ENCODE results near the gene MT1E. TPM values are rescaled to one million over a fixed set of nuclear protein-coding genes. Genes with fewer than 3 reads are reported as not detected.

MT1E gene
- total and polyA plus RNA-seq, 10 donors: 2.5 to 49.6 (median 27.0) TPM

DNA sequence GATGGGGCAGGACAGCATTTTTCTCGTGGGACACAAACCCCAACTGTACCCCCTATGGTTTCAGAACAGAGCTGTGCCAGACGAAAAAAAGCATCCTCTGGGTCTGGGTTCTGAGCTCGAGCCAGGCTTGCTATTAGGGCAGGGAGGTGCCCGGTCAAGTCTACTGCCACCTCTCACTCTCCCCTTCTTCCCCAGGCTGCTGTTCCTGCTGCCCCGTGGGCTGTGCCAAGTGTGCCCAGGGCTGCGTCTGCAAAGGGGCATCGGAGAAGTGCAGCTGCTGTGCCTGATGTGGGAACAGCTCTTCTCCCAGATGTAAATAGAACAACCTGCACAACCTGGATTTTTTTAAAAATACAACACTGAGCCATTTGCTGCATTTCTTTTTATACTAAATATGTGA lies 1.1 kb downstream of the MT1E start:
- no peak for DNase-seq
- Histone ChIP-seq H3K9me3 (no peaks in the 10 kb centered on the region), H3K27me3 (replicated peaks in 1 of 7) (peaks cover 0 to 41% (median 19%) of the 10 kb centered on the region in 7 donors), H3K4me1 (peaks cover 0 to 48% (median 22%) of the 10 kb centered on the region in 6 donors), H3K27ac (peak overlapping the region in 3 of 8 donors; percentile 71 to 84 (median 83)), H3K4me3 (peak overlapping the region in 6 of 8 donors; percentile 47 to 75 (median 49)), H3K36me3 (no peaks in the 10 kb centered on the region)
- TF ChIP-seq POLR2A (IDR thresholded peaks at IDR 0.05) (no peak), POLR2AphosphoS5 (IDR thresholded peaks at IDR 0.05) (no peak)
- TF ChIP-seq, protein P1, sequence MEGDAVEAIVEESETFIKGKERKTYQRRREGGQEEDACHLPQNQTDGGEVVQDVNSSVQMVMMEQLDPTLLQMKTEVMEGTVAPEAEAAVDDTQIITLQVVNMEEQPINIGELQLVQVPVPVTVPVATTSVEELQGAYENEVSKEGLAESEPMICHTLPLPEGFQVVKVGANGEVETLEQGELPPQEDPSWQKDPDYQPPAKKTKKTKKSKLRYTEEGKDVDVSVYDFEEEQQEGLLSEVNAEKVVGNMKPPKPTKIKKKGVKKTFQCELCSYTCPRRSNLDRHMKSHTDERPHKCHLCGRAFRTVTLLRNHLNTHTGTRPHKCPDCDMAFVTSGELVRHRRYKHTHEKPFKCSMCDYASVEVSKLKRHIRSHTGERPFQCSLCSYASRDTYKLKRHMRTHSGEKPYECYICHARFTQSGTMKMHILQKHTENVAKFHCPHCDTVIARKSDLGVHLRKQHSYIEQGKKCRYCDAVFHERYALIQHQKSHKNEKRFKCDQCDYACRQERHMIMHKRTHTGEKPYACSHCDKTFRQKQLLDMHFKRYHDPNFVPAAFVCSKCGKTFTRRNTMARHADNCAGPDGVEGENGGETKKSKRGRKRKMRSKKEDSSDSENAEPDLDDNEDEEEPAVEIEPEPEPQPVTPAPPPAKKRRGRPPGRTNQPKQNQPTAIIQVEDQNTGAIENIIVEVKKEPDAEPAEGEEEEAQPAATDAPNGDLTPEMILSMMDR (IDR thresholded peaks at IDR 0.05 in 8 of 11, conservative IDR thresholded peaks at IDR 0.05 in 3 of 11): no peak
- intact Hi-C loops (cut with DNase I; ENCODE audit: low total_unique reads): no loop called here
- 62 to 73% (median 69%) methylated on average over 7 of the region's 7 CpGs for WGBS, 5 donors

DNA sequence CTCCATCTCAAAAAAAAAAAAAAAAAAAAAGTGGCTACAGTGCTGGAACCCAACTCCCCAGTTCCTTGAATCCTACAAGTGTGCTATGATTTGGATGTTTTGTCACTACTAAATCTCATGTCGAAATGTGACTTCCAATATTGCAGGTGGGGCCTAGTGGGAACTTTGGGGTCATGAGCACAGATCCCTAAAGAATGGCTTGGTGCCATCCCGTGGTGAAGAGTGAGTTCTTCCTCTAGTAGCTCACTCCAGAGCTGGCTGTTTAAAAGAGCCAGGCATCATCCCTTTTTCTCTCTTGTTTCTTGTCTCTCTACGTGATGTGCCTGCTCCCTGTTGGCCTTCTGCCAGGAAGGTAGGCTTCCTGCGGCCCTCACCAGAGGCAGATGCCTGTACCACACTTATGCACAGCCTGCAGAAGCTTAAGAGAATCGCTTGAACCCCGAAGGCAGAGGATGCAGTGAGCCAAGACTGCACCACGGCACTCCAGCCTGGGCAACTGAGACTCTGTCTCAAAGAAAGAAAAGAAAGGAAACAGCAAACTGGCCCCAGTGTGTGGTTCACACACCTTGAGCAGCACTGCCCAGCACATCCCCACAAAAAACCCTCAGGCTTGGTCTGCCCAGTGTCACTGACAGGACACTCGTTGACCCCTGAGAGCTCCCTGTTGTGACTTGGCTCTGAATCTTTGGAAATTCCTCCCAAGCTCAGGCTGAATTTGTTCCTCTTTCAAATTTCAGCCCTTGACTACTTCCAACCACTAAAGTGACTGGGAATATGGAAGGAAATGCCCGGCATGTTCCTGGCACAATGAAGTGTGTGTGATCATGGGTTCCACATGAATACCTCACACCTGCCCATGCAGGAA lies 3.1 kb downstream of the MT1E start:
- intact Hi-C loops (cut with DNase I; ENCODE audit: low total_unique reads): no loop called here
- DNase-seq: no peak
- peaks cover 0 to 62% (median 36%) of the 10 kb centered on the region in 6 donors for H3K4me1 ChIP-seq
- peaks cover 0 to 62% (median 39%) of the 10 kb centered on the region in 7 donors for H3K27me3 ChIP-seq (replicated peaks in 1 of 7)
- WGBS, 5 donors: 64 to 75% (median 71%) methylated on average over 9 of the region's 9 CpGs
- TF ChIP-seq, protein P1 (IDR thresholded peaks at IDR 0.05 in 8 of 11, conservative IDR thresholded peaks at IDR 0.05 in 3 of 11): no peak
- no peak for TF ChIP-seq POLR2AphosphoS5 (IDR thresholded peaks at IDR 0.05)
- TF ChIP-seq POLR2A (IDR thresholded peaks at IDR 0.05): no peak
- no peak overlapping the region for H3K4me3 ChIP-seq
- H3K36me3 ChIP-seq: no peaks in the 10 kb centered on the region
- no peaks in the 10 kb centered on the region for H3K9me3 ChIP-seq
- peak overlapping the region in 2 of 8 donors; percentile 22 to 46 for H3K27ac ChIP-seq

DNA sequence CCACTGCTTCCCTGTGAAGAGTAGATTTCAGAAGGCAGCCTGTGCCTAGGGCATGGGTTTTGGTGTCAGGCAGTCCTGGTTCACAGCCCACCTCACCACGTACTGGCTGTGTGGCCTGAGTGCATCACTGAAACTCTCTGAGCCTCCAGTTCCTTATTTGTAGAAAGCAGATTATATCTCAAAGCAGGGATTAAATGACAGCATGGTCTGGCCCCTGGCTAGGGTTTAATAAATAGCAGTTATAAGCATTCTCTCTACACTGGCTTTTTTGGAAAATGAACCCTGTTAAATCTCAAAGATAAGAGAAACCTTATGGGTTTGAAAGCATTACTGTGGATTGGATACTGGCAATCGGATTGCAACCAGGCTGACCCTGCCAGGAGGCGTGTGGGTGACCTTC lies 4.0 kb downstream of the MT1E start:
- TF ChIP-seq, protein P1 (IDR thresholded peaks at IDR 0.05 in 8 of 11, conservative IDR thresholded peaks at IDR 0.05 in 3 of 11): no peak
- no peak for TF ChIP-seq POLR2AphosphoS5 (IDR thresholded peaks at IDR 0.05)
- TF ChIP-seq POLR2A (IDR thresholded peaks at IDR 0.05): no peak
- H3K27me3 ChIP-seq (replicated peaks in 1 of 7): peaks cover 0 to 68% (median 47%) of the 10 kb centered on the region in 7 donors
- intact Hi-C loops (cut with DNase I; ENCODE audit: low total_unique reads): no loop called here

DNA sequence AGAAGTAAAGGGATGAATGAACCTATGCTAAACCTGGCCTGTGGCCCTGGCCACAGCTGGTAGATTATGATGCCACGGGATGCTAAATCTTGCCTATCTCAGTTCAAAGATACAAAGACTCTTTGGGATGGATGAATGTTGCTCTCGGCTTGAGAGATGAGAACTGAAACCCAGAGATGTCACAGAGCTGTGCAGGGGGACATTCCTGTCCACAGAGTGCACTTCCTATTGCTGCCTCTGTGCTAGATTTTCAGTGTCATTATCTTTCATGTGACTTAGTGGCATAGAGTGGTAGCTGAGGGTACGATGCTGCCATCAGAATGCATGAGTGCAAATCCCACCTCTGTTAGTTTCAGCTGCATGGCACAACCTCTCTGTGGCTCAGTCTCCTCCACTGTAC lies 4.6 kb downstream of the MT1E start:
- Histone ChIP-seq H3K27ac (peak overlapping the region in 1 of 8 donors; percentile 8), H3K4me1 (peaks cover 3 to 64% (median 35%) of the 10 kb centered on the region in 6 donors), H3K4me3 (no peak overlapping the region), H3K9me3 (no peaks in the 10 kb centered on the region), H3K27me3 (replicated peaks in 1 of 7) (peaks cover under 1 to 68% (median 48%) of the 10 kb centered on the region in 7 donors), H3K36me3 (no peaks in the 10 kb centered on the region)
- TF ChIP-seq POLR2AphosphoS5 (IDR thresholded peaks at IDR 0.05): no peak
- TF ChIP-seq, protein P1 (IDR thresholded peaks at IDR 0.05 in 8 of 11, conservative IDR thresholded peaks at IDR 0.05 in 3 of 11): peak in 7 of 11 experiments; percentile 14 to 43 (median 19)
- intact Hi-C loops (cut with DNase I; ENCODE audit: low total_unique reads): no loop called here
- DNase-seq: no peak
- 43 to 76% (median 67%) methylated on average over 3 of the region's 3 CpGs for WGBS, 5 donors

More for the DNA sequence above, 4.0 kb downstream of the MT1E start:
- Histone ChIP-seq H3K4me3 (no peak overlapping the region), H3K36me3 (no peaks in the 10 kb centered on the region), H3K9me3 (no peaks in the 10 kb centered on the region), H3K4me1 (peaks cover 0 to 63% (median 36%) of the 10 kb centered on the region in 6 donors), H3K27ac (peak overlapping the region in 2 of 8 donors; percentile 22 to 46)
- WGBS, 5 donors: 82 to 95% (median 84%) methylated on average over 3 of the region's 3 CpGs
- DNase-seq: no peak
